ENCODE results near the gene PADI3. TPM values are rescaled to one million over a fixed set of nuclear protein-coding genes. Genes with fewer than 3 reads are reported as not detected.
"Not testable (repeated sequence)": the region's sequence is repeated elsewhere in the genome, so short reads cannot be mapped to it uniquely, and the experiment has no call there.

PADI3 gene
- total RNA-seq, 1 donor from 2014 or later = not detected

GRCh38 chr1:17321857-17322390, 73.0 kb downstream of the PADI3 start:
- not testable (repeated sequence) for ATAC-seq; DNase-seq (ENCODE audit: low spot score)

- ATAC-seq (no peak), DNase-seq (ENCODE audit: low spot score) (no peak)
Measured at GRCh38 chr1:17328855-17329254, 80.0 kb downstream of the PADI3 start.

GRCh38 chr1:17329610-17330009, 80.7 kb downstream of the PADI3 start:
- no peak for ATAC-seq
- no peak for DNase-seq (ENCODE audit: low spot score)

DNA sequence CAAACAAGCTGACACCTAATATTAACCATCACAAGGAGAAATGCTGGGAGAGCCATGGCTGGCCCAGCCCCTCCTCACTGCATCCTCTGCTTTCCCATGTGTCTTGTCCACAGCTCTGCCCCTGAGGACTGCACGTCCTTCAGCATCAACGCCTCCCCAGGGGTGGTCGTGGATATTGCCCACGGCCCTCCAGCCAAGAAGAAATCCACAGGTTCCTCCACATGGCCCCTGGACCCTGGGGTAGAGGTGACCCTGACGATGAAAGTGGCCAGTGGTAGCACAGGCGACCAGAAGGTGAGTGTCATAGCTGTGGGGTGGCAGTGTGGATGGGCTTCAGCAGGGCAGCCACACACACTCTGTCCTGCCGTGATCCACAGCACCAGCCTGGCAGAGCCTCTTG, 82.0 kb downstream of the PADI3 start:
- no peak for DNase-seq (ENCODE audit: low spot score)
- ATAC-seq = no peak

- no peak for DNase-seq (ENCODE audit: low spot score)
- ATAC-seq = no peak
Measured at GRCh38 chr1:17333081-17333480, 84.2 kb downstream of the PADI3 start.

Other genes starting within 250 kb of the PADI3 start
- gene ATP13A2, start 237.2 kb upstream of the PADI3 start, total RNA-seq = 10.3 TPM
- 140 TPM for gene SDHB, start 195.1 kb upstream of the PADI3 start, total RNA-seq
- gene PADI2, start 129.6 kb upstream of the PADI3 start, total RNA-seq = 0.40 TPM
- not detected for gene PADI1, start 44.0 kb upstream of the PADI3 start, total RNA-seq
- 0.45 TPM for gene PADI4, start 59.1 kb downstream of the PADI3 start, total RNA-seq
- not detected for gene PADI6, start 123.1 kb downstream of the PADI3 start, total RNA-seq
- 8.0 TPM for gene RCC2, start 190.6 kb downstream of the PADI3 start, total RNA-seq

All from left lobe of liver (tissue), 2 donors.